HL-60/S4 treated with retinoic acid at 250 ng/mL for 4 days and 3 days (cell line): ENCODE data around the gene CNP.
"Not testable (repeated sequence)": the region's sequence is repeated elsewhere in the genome, so short reads cannot be mapped to it uniquely, and the experiment has no call there.

Experiments used
- in situ Hi-C: fragments of 300-500 bp; cut with MboI; formaldehyde crosslinking; loops from 2 replicates; pipeline ENCODE4 v1.7.0; 2022; ENCODE audit warnings: low sequenced_read_pairs

CNP gene

GRCh38 chr17:41966463-41967140, at the start of gene CNP:
Gene CNP (plus strand): TSS chr17:41966795. CDS start chr17:41966885, 90 bp downstream.
- in situ Hi-C loops, result loop anchor here (10.0 kb wide), 1 partner anchor 148 kb away; the partner anchor contains the start of gene DHX58

GRCh38 chr17:41917192-41917591, 49.4 kb upstream of the CNP start:
- in situ Hi-C loops, result no loop called here

- in situ Hi-C loops, result no loop called here
Measured at GRCh38 chr17:41917679-41918313, 48.8 kb upstream of the CNP start.

GRCh38 chr17:41918314-41919164, 48.1 kb upstream of the CNP start, which contains the start of gene ACLY:
Gene ACLY (minus strand): TSS chr17:41918951. CDS start chr17:41913873, 5,078 bp downstream.
- in situ Hi-C loops, result no loop called here

GRCh38 chr17:41919165-41919817, 47.3 kb upstream of the CNP start:
- in situ Hi-C loops, result no loop called here

GRCh38 chr17:41919840-41920579, 46.6 kb upstream of the CNP start:
- in situ Hi-C loops, result no loop called here

GRCh38 chr17:41920580-41920955, 46.0 kb upstream of the CNP start:
- in situ Hi-C loops, result no loop called here

GRCh38 chr17:41925991-41926590, 40.5 kb upstream of the CNP start:
- in situ Hi-C loops, result no loop called here

GRCh38 chr17:41928693-41929251, 37.8 kb upstream of the CNP start:
- in situ Hi-C loops, result no loop called here

GRCh38 chr17:41930009-41930832, 36.4 kb upstream of the CNP start, which contains the start of gene ODAD4:
Gene ODAD4 (plus strand): TSS chr17:41930617. CDS start chr17:41930724, 107 bp downstream.
- in situ Hi-C loops, result no loop called here

- in situ Hi-C loops, result not testable (repeated sequence)
Measured at GRCh38 chr17:41930833-41931156, 35.8 kb upstream of the CNP start.

- in situ Hi-C loops, result not testable (repeated sequence)
Measured at GRCh38 chr17:41931715-41932114, 34.9 kb upstream of the CNP start.

- in situ Hi-C loops, result no loop called here
Measured at GRCh38 chr17:41932816-41933389, 33.7 kb upstream of the CNP start.

GRCh38 chr17:41935641-41936040, 31.0 kb upstream of the CNP start:
- in situ Hi-C loops, result no loop called here

GRCh38 chr17:41937970-41938954, 28.3 kb upstream of the CNP start:
- in situ Hi-C loops, result no loop called here

GRCh38 chr17:41939044-41939692, 27.4 kb upstream of the CNP start:
- in situ Hi-C loops, result no loop called here

GRCh38 chr17:41939693-41940090, 26.9 kb upstream of the CNP start:
- in situ Hi-C loops, result no loop called here
